Cerebellar nuclear complex (tissue), 1 donor: ENCODE data around the gene ASB9.
A peak's percentile ranks its signal among the peaks of the same experiment; 100 is the strongest.
"Not testable (repeated sequence)": the region's sequence is repeated elsewhere in the genome, so short reads cannot be mapped to it uniquely, and the experiment has no call there.

Experiments
- DNase-seq, 2 experiments: peaks; one replicate each; lab custom pipeline; 2025; lab: John Stamatoyannopoulos, UW

Gene ASB9

GRCh38 chrX:15269618-15270521 lies at the start of gene ASB9:
ASB9 (minus strand) TSS chrX:15270083; CDS start chrX:15269874, 209 bp downstream.
- no peak for DNase-seq

GRCh38 chrX:15319075-15319474 lies 49.2 kb upstream of the ASB9 start:
- DNase-seq: no peak

GRCh38 chrX:15315509-15315908 lies 45.6 kb upstream of the ASB9 start, which contains the start of gene ASB11:
ASB11 (minus strand) TSS chrX:15315640; CDS start chrX:15315605, 35 bp downstream.
- no peak for DNase-seq

GRCh38 chrX:15314472-15314871 lies 44.6 kb upstream of the ASB9 start:
- no peak for DNase-seq

- no peak for DNase-seq
Measured at GRCh38 chrX:15311119-15311518, 41.2 kb upstream of the ASB9 start.

- DNase-seq: no peak
Measured at GRCh38 chrX:15310117-15310516, 40.2 kb upstream of the ASB9 start.

GRCh38 chrX:15305899-15306298 lies 36.0 kb upstream of the ASB9 start:
- DNase-seq: not testable (repeated sequence)

GRCh38 chrX:15301924-15302323 lies 32.0 kb upstream of the ASB9 start:
- no peak for DNase-seq

GRCh38 chrX:15299941-15300851 lies 30.3 kb upstream of the ASB9 start:
- no peak for DNase-seq

- DNase-seq: no peak
Measured at GRCh38 chrX:15298780-15299179, 28.9 kb upstream of the ASB9 start.

- no peak for DNase-seq
Measured at GRCh38 chrX:15298201-15298600, 28.3 kb upstream of the ASB9 start.

GRCh38 chrX:15293451-15293850 lies 23.6 kb upstream of the ASB9 start:
- no peak for DNase-seq

- DNase-seq: no peak
Measured at GRCh38 chrX:15292861-15293260, 23.0 kb upstream of the ASB9 start.

GRCh38 chrX:15277604-15278003 lies 7.7 kb upstream of the ASB9 start:
- no peak for DNase-seq

- no peak for DNase-seq
Measured at GRCh38 chrX:15274946-15275345, 5.1 kb upstream of the ASB9 start.

- not testable (repeated sequence) for DNase-seq
Measured at GRCh38 chrX:15273275-15273674, 3.4 kb upstream of the ASB9 start.

- no peak for DNase-seq
Measured at GRCh38 chrX:15271757-15272156, 1.9 kb upstream of the ASB9 start.

GRCh38 chrX:15269120-15269519 lies 763 bp downstream of the ASB9 start:
- no peak for DNase-seq

- DNase-seq: no peak
Measured at GRCh38 chrX:15254852-15255251, 15.0 kb downstream of the ASB9 start.

GRCh38 chrX:15245896-15246295 lies 24.0 kb downstream of the ASB9 start:
- DNase-seq: no peak

GRCh38 chrX:15244421-15244820 lies 25.5 kb downstream of the ASB9 start:
- DNase-seq: no peak

- peak in 1 of 2 experiments; percentile 5 for DNase-seq
Measured at GRCh38 chrX:15242899-15243555, 26.9 kb downstream of the ASB9 start.
